NCI-H1436 treated with DMSO at 0.1 percent for 48 hours (cell line): Measurements from ENCODE around the gene CALCB.

ENCODE experiments used
- DNase-seq: peaks from one replicate; lab custom pipeline; 2025; lab: John Stamatoyannopoulos, UW

Gene CALCB

DNA sequence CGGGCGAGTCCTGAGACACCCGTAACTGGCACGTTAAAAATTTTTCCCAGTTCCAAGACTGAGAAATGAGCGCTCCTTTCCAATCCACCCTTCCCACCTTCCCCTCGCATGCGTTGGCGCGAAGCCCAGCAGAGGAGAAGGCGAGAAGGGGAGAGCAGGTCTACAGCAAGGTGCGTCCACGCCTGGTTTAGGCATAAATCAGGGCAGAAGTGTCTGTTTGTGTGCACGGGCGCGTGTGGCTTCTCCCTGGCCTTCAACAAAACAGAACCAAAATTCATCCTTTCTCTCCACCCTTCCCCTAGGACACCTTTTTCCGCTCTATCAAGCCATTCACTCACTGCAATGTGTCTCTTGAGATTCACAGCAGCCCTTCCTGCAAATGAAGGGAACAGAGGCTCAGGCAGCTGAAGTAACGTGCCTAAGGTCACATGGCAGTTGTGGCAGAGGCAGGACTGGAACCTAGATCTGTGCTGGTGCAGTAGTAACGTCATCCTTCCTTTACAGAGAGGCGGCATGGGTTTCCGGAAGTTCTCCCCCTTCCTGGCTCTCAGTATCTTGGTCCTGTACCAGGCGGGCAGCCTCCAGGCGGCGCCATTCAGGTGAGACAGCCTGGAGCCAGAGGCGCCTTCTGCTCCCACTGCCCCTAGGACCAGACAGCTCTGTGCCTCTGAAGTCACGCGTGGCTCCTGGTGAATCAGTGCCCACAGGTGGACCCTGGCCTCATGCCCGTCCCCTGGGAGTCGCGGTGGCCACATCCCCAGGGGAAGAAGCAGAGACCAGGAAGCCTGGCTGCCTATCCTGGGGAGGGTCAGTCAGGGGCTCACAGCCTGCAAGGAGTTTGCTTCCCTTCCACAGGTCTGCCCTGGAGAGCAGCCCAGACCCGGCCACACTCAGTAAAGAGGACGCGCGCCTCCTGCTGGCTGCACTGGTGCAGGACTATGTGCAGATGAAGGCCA lies 1.1 kb downstream of the CALCB start:
- DNase-seq = peak; percentile 90

DNA sequence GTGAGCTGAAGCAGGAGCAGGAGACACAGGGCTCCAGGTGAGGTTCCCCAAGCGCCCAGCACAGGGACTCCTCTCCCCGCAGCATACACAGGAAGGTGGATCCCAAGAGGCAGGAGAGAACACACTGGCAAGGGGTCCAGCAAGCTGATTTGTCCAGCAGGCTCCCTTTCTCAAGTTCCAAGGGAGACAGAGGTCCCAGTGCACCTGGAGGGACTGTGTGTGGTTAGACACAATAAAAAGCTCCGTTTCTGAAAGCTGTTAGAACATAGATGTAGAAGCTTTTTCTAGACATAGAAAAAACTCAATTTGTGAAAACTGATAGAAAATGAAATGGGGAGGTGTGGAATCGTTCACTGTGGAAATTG lies 1.8 kb downstream of the CALCB start:
- DNase-seq = no peak

- no peak for DNase-seq
These were observed 17.8 kb downstream of the CALCB start for GRCh38 chr11:15091175-15091574.

- peak; percentile 82 for DNase-seq
These were observed 18.2 kb downstream of the CALCB start for GRCh38 chr11:15091625-15092024.

GRCh38 chr11:15093432-15093831 lies 20.0 kb downstream of the CALCB start:
- DNase-seq = no peak

DNA sequence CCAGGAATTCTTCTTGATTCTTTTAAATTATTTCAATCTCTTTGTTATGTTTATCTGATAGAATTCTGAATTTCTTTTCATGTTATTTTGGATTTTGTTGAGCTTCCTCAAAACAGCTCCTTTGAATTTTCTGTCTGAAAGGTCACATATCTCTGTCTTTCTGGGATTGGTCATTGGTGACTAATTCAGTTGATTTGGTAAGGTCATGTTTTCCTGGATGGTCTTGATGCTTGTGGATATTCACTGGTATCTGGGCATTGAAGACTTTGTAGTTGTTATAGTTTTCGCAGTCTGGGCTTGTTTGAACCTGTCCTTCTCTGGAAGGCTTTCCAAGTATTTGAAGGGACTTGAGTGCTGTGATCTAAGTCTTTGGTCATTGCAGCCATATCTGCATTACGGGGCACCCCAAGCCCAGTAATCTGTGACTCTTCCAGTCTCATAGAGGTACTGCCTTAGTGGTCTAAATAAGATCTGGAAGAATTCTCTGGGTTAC lies 22.4 kb downstream of the CALCB start:
- no peak for DNase-seq

DNA sequence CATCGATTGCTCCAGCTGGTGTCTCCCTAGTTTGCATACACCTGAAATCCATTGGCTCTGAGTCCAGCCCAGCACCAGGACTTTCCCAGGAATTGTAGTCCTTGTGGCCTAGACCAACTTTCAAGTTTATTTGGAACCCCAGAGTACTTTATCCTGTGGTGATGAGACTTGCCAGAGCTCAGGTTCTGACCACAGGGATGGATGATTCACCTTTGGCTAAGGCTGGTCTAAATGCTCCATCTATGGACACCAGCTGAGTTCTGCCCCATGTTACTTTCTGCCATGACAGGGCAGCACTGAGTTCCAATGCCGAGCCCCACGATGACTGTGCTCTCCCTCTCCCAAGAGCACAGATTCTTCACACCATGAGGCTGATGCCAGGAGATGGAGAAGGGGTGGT lies 24.0 kb downstream of the CALCB start:
- DNase-seq = no peak

DNA sequence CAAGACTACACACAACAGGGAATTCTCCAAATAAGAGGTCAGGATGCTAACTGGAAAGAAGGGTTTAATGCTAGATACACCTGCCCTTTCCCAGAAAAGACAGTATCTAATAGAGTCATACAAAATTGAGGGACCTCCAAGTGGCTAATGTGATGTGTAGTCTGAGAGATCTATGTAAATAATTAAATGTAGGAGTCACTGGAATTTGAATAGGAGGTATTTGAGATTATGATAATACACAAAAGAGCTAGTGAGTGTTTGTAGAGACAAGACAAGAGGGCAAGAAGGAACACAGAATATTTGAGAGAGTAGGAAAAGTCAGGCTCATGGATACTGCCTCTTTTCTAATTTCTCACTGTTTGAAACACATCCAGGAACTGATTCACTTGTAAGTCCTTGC lies 25.9 kb downstream of the CALCB start:
- DNase-seq = no peak

GRCh38 chr11:15101072-15101709 lies 27.8 kb downstream of the CALCB start:
- no peak for DNase-seq

GRCh38 chr11:15104166-15104565 lies 30.8 kb downstream of the CALCB start:
- DNase-seq = no peak

- no peak for DNase-seq
These were observed 33.0 kb downstream of the CALCB start for GRCh38 chr11:15106201-15106965.

GRCh38 chr11:15107730-15108515 lies 34.5 kb downstream of the CALCB start:
- DNase-seq = no peak

DNA sequence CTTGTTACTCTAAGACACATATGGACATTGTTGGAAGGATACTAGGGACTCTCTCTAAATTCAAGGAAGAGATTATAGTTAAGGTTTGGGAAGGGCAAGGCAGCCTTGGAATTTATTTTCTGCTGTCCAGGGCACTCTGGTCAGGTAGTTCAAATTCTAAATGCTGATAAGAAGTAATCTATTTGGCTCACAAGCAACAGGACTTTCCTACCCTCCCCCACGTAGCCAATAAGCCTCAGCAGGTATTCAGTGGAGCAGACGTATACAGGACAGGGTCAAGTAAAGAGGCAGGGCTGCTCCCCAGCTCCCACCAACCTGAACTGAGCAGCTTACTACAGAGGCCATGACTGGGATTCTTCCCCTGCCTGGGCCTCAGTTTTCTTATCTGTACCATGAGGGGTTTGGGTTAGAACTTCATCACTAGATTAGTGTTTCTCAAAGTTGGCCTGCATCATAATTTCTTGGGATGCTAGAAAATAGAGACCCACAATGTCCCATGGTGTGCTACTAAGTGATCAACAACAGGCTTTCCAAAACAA lies 35.3 kb downstream of the CALCB start:
- no peak for DNase-seq

- DNase-seq = no peak
These were observed 36.2 kb downstream of the CALCB start for GRCh38 chr11:15109602-15110001.

- no peak for DNase-seq
These were observed 37.8 kb downstream of the CALCB start for GRCh38 chr11:15111215-15111614.

DNA sequence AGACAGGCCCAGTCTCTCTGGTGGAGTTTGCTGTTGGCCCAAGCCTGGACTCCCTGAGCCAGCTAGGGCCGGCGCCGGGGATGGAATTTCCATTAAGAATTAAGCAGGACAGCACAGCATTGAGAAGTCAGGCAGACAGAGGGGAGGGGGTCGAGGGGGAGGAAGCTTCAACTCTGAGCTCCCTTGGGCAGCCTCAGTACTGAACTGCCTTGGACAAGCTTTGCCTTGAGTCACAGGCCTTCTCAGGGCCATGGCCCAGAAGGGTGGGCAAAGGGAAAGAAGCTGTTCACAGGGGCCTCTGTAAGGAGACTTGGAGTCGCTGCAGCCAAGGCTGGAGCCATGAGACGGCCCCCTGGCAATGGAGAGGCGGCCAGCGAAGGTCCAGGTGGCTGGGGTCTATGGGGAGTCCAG lies 38.7 kb downstream of the CALCB start:
- DNase-seq = no peak

GRCh38 chr11:15113381-15113780 lies 40.0 kb downstream of the CALCB start:
- no peak for DNase-seq

GRCh38 chr11:15114501-15115475 lies 41.4 kb downstream of the CALCB start, which contains the start of gene INSC:
Gene INSC, plus strand, starts transcription at chr11:15114923. Its CDS starts 34,252 bp downstream, at chr11:15149175.
- no peak for DNase-seq

GRCh38 chr11:15115686-15116085 lies 42.3 kb downstream of the CALCB start:
- DNase-seq = no peak

DNA sequence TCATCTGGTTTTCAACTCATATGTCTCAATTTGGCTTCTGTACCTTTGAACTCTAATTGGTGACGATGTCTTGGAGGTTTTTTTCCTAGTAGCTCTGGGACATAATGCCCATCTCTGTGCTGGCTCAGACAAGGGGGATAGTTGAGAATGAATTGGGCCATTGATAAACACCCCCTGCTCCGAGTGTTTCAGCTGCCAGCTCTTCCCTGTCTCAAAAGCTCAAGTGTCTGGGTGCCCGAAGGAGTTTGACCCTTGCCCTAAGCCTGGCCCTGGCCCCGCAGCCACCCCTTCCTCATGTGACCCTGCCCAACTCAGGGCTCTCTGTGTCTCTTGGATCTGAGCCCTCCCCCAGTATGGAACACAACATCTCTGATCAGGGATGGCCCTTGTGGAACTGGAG lies 44.4 kb downstream of the CALCB start:
- no peak for DNase-seq
